ENCODE data around the gene CARNS1.
"Not testable (repeated sequence)": the region's sequence is repeated elsewhere in the genome, so short reads cannot be mapped to it uniquely, and the experiment has no call there.

CARNS1 gene

GRCh38 chr11:67422891-67423290 lies 7.4 kb downstream of the CARNS1 start:
- Histone ChIP-seq H3K27me3 (ENCODE audit: insufficient read depth, low read length, poor library complexity, severe bottlenecking) (no peaks in the 10 kb centered on the region), H4K20me1 (ENCODE audit: insufficient read depth, low read length, poor library complexity, severe bottlenecking) (no peaks in the 10 kb centered on the region), H3K9ac (ENCODE audit: low read depth, low read length, poor library complexity, severe bottlenecking) (no peak overlapping the region), H3K4me2 (ENCODE audit: low read depth, low read length, poor library complexity, severe bottlenecking) (no peak overlapping the region), H3K9me3 (ENCODE audit: insufficient read depth, low read depth, low read length) (no peaks in the 10 kb centered on the region), H3K4me3 (ENCODE audit: low read length, poor library complexity, severe bottlenecking) (no peak overlapping the region), H3K9me2 (replicated peaks; ENCODE audit: low read depth, low read length) (no peaks in the 10 kb centered on the region), H3K36me3 (ENCODE audit: insufficient read depth, low read length) (no peaks in the 10 kb centered on the region), H2AFZ (ENCODE audit: low read length) (no peak overlapping the region), H3K79me2 (ENCODE audit: insufficient read depth, low read length) (peaks cover 23% of the 10 kb centered on the region; the same call in 1 of the 2 replicates), H3K4me1 (ENCODE audit: insufficient read depth, low read length, poor library complexity, severe bottlenecking) (peaks cover 40% of the 10 kb centered on the region), H3F3A (ENCODE audit: low read depth) (peaks cover 4% of the 10 kb centered on the region; the same call in 1 of the 2 replicates)
- TF ChIP-seq CTCF (conservative IDR thresholded peaks at IDR 0.05; ENCODE audit: low read length) (no peak), EZH2phosphoT487 (IDR thresholded peaks at IDR 0.05; ENCODE audit: borderline replicate concordance) (no peak)

- H3K4me1 ChIP-seq (ENCODE audit: insufficient read depth, low read length, poor library complexity, severe bottlenecking), result peaks cover 39% of the 10 kb centered on the region
- no peaks in the 10 kb centered on the region for H3K36me3 ChIP-seq (ENCODE audit: insufficient read depth, low read length)
Measured at GRCh38 chr11:67423466-67423865, 8.0 kb downstream of the CARNS1 start.

GRCh38 chr11:67423891-67424613 lies 8.6 kb downstream of the CARNS1 start:
- TF ChIP-seq CTCF (conservative IDR thresholded peaks at IDR 0.05; ENCODE audit: low read length), result no peak
- TF ChIP-seq EZH2phosphoT487 (IDR thresholded peaks at IDR 0.05; ENCODE audit: borderline replicate concordance), result no peak
- peaks cover 38% of the 10 kb centered on the region for H3K4me1 ChIP-seq (ENCODE audit: insufficient read depth, low read length, poor library complexity, severe bottlenecking)
- no peaks in the 10 kb centered on the region for H3K27me3 ChIP-seq (ENCODE audit: insufficient read depth, low read length, poor library complexity, severe bottlenecking)
- peak overlapping the region; percentile 31 for H3K9ac ChIP-seq (ENCODE audit: low read depth, low read length, poor library complexity, severe bottlenecking)
- peaks cover 21% of the 10 kb centered on the region; the same call in 1 of the 2 replicates for H3K79me2 ChIP-seq (ENCODE audit: insufficient read depth, low read length)
- no peaks in the 10 kb centered on the region for H3K9me2 ChIP-seq (replicated peaks; ENCODE audit: low read depth, low read length)
- H3K9me3 ChIP-seq (ENCODE audit: insufficient read depth, low read depth, low read length), result no peaks in the 10 kb centered on the region
- H3F3A ChIP-seq (ENCODE audit: low read depth), result peaks cover 4% of the 10 kb centered on the region; the same call in 1 of the 2 replicates
- H4K20me1 ChIP-seq (ENCODE audit: insufficient read depth, low read length, poor library complexity, severe bottlenecking), result no peaks in the 10 kb centered on the region
- no peaks in the 10 kb centered on the region for H3K36me3 ChIP-seq (ENCODE audit: insufficient read depth, low read length)
- no peak overlapping the region for H3K4me2 ChIP-seq (ENCODE audit: low read depth, low read length, poor library complexity, severe bottlenecking)
- no peak overlapping the region for H3K4me3 ChIP-seq (ENCODE audit: low read length, poor library complexity, severe bottlenecking)
- H2AFZ ChIP-seq (ENCODE audit: low read length), result no peak overlapping the region

More at GRCh38 chr11:67423466-67423865, 8.0 kb downstream of the CARNS1 start:
- Histone ChIP-seq H3F3A (ENCODE audit: low read depth) (peaks cover 4% of the 10 kb centered on the region; the same call in 1 of the 2 replicates), H3K79me2 (ENCODE audit: insufficient read depth, low read length) (peaks cover 21% of the 10 kb centered on the region; the same call in 1 of the 2 replicates), H3K9me2 (replicated peaks; ENCODE audit: low read depth, low read length) (no peaks in the 10 kb centered on the region), H3K9ac (ENCODE audit: low read depth, low read length, poor library complexity, severe bottlenecking) (no peak overlapping the region), H2AFZ (ENCODE audit: low read length) (no peak overlapping the region), H3K4me3 (ENCODE audit: low read length, poor library complexity, severe bottlenecking) (no peak overlapping the region), H3K9me3 (ENCODE audit: insufficient read depth, low read depth, low read length) (no peaks in the 10 kb centered on the region), H3K27me3 (ENCODE audit: insufficient read depth, low read length, poor library complexity, severe bottlenecking) (no peaks in the 10 kb centered on the region), H4K20me1 (ENCODE audit: insufficient read depth, low read length, poor library complexity, severe bottlenecking) (no peaks in the 10 kb centered on the region), H3K4me2 (ENCODE audit: low read depth, low read length, poor library complexity, severe bottlenecking) (no peak overlapping the region)
- no peak for TF ChIP-seq CTCF (conservative IDR thresholded peaks at IDR 0.05; ENCODE audit: low read length)
- no peak for TF ChIP-seq EZH2phosphoT487 (IDR thresholded peaks at IDR 0.05; ENCODE audit: borderline replicate concordance)

GRCh38 chr11:67427364-67427859 lies 11.9 kb downstream of the CARNS1 start:
- not testable (repeated sequence) for H3F3A ChIP-seq (ENCODE audit: low read depth); H2AFZ ChIP-seq (ENCODE audit: low read length); H3K9me3 ChIP-seq (ENCODE audit: insufficient read depth, low read depth, low read length); H3K9me2 ChIP-seq (replicated peaks; ENCODE audit: low read depth, low read length); H3K27me3 ChIP-seq (ENCODE audit: insufficient read depth, low read length, poor library complexity, severe bottlenecking); H3K36me3 ChIP-seq (ENCODE audit: insufficient read depth, low read length)
- Histone ChIP-seq H3K4me2 (ENCODE audit: low read depth, low read length, poor library complexity, severe bottlenecking) (peak overlapping the region; percentile 78), H3K4me1 (ENCODE audit: insufficient read depth, low read length, poor library complexity, severe bottlenecking) (peaks cover 31% of the 10 kb centered on the region), H4K20me1 (ENCODE audit: insufficient read depth, low read length, poor library complexity, severe bottlenecking) (peaks cover 15% of the 10 kb centered on the region), H3K4me3 (ENCODE audit: low read length, poor library complexity, severe bottlenecking) (peak overlapping the region; percentile 79), H3K9ac (ENCODE audit: low read depth, low read length, poor library complexity, severe bottlenecking) (peak overlapping the region; percentile 85), H3K79me2 (ENCODE audit: insufficient read depth, low read length) (peaks cover 36% of the 10 kb centered on the region)

Measured in Loucy (cell line).